CD14-positive monocyte (primary cell): Measurements from ENCODE around the gene ZSCAN12. TPM values are rescaled to one million over a fixed set of nuclear protein-coding genes. Genes with fewer than 3 reads are reported as not detected.

Experiments used
- DNase-seq, 3 donors: peaks; one replicate each; pipeline ENCODE4 v3.0.0-alpha.2; 2011 to 2022
- H2AFZ ChIP-seq: 2 replicates; pipeline ENCODE4 v1.6.0; 2012; ENCODE audit warnings: mild to moderate bottlenecking, low read depth, low read length, inconsistent platforms; ENCODE audit not compliant: insufficient read depth, poor library complexity, severe bottlenecking
- H3K27ac ChIP-seq, 2 donors: 1 replicate in 1 of 2; 2 replicates in 1 of 2; pipeline ENCODE4 v1.5.1; 2012 to 2013; ENCODE audit warnings: low read length in 2 of 2, control low read depth in 1 of 2, inconsistent platforms in 1 of 2, low read depth in 1 of 2, mild to moderate bottlenecking in 1 of 2
- H3K27me3 ChIP-seq, 2 donors: one replicate each; pipeline versions ENCODE4 v1.6.0 to v1.6.1; 2011 to 2013; ENCODE audit warnings: low read length in 2 of 2; ENCODE audit not compliant: control insufficient read depth in 2 of 2, insufficient read depth in 2 of 2
- H3K36me3 ChIP-seq, 2 donors: replicated peaks in 1 of 2; 1 replicate in 1 of 2; 2 replicates in 1 of 2; pipeline versions ENCODE4 v1.5.1 to v1.6.1; 2012 to 2013; ENCODE audit warnings: low read length in 2 of 2, control low read depth in 1 of 2, inconsistent platforms in 1 of 2, mild to moderate bottlenecking in 1 of 2; ENCODE audit not compliant: insufficient read depth in 2 of 2, control insufficient read depth in 1 of 2
- H3K4me1 ChIP-seq, 2 donors: 1 replicate in 1 of 2; 2 replicates in 1 of 2; pipeline versions ENCODE4 v1.5.1 to v1.6.1; 2012 to 2013; ENCODE audit warnings: low read length in 2 of 2, control low read depth in 1 of 2, inconsistent platforms in 1 of 2, mild to moderate bottlenecking in 1 of 2, moderate library complexity in 1 of 2; ENCODE audit not compliant: insufficient read depth in 2 of 2, control insufficient read depth in 1 of 2
- H3K4me2 ChIP-seq: replicated peaks from 2 replicates; pipeline ENCODE3; 2012; ENCODE audit warnings: low read length, moderate library complexity, mild to moderate bottlenecking; ENCODE audit not compliant: poor library complexity, severe bottlenecking; ENCODE audit errors: extremely low read depth
- H3K4me3 ChIP-seq, 3 experiments: fragments of 200-600 bp in 1 of 3; sonication (generic) in 1 of 3; replicated peaks in 1 of 3; 1 replicate in 2 of 3; 2 replicates in 1 of 3; pipeline ENCODE4 v1.5.1; 2011 to 2013; ENCODE audit warnings: low read length in 3 of 3, mild to moderate bottlenecking in 3 of 3, control low read depth in 2 of 3, low read depth in 2 of 3, inconsistent platforms in 1 of 3, moderate library complexity in 1 of 3
- H3K79me2 ChIP-seq: 2 replicates; pipeline ENCODE4 v1.6.0; 2012; ENCODE audit warnings: mild to moderate bottlenecking, control low read depth, inconsistent platforms, low read length, moderate library complexity; ENCODE audit not compliant: insufficient read depth
- H3K9ac ChIP-seq: 2 replicates; pipeline ENCODE4 v1.6.0; 2017; ENCODE audit warnings: low read length, mild to moderate bottlenecking; ENCODE audit not compliant: insufficient read depth, poor library complexity, severe bottlenecking
- H3K9me3 ChIP-seq, 2 donors: replicated peaks in 1 of 2; 1 replicate in 1 of 2; 2 replicates in 1 of 2; pipeline versions ENCODE4 v1.5.1 to v1.6.1; 2012 to 2013; ENCODE audit warnings: low read length in 2 of 2, control low read depth in 1 of 2; ENCODE audit not compliant: control insufficient read depth in 1 of 2, insufficient read depth in 1 of 2
- H4K20me1 ChIP-seq: 2 replicates; pipeline ENCODE4 v1.6.0; 2012; ENCODE audit warnings: mild to moderate bottlenecking, low read length, control low read depth, moderate library complexity; ENCODE audit not compliant: insufficient read depth
- H3K27ac Mint-ChIP-seq, 7 donors: one replicate each; pipeline ENCODE4 v1.8.0; 2020; ENCODE audit warnings: mild to moderate bottlenecking in 7 of 7, mixed read lengths in 7 of 7, moderate library complexity in 6 of 7, inconsistent platforms in 2 of 7
- H3K27me3 Mint-ChIP-seq, 3 donors: one replicate each; pipeline ENCODE4 v1.8.0; 2021 to 2022; ENCODE audit warnings: low read depth in 3 of 3, mild to moderate bottlenecking in 3 of 3, mixed read lengths in 3 of 3, moderate library complexity in 3 of 3, inconsistent platforms in 1 of 3
- H3K36me3 Mint-ChIP-seq, 2 donors: one replicate each; pipeline ENCODE4 v1.8.0; 2020; ENCODE audit warnings: mixed read lengths in 2 of 2, inconsistent platforms in 1 of 2, mild to moderate bottlenecking in 1 of 2
- H3K4me1 Mint-ChIP-seq: one replicate; pipeline ENCODE4 v1.8.0; 2020; ENCODE audit warnings: mild to moderate bottlenecking, mixed read lengths
- H3K4me3 Mint-ChIP-seq, 2 donors: one replicate each; pipeline ENCODE4 v1.8.0; 2020; ENCODE audit warnings: mild to moderate bottlenecking in 2 of 2, mixed read lengths in 2 of 2, moderate library complexity in 1 of 2
- H3K9me3 Mint-ChIP-seq, 7 donors: one replicate each; pipeline ENCODE4 v1.8.0; 2020 to 2022; ENCODE audit warnings: mixed read lengths in 7 of 7, mild to moderate bottlenecking in 6 of 7, moderate library complexity in 6 of 7, inconsistent platforms in 2 of 7
- WGBS: methylation state at CpG from one replicate; pipeline ENCODE4 v1.1.5; 2013; ENCODE audit warnings: missing lambda C conversion rate; ENCODE audit not compliant: insufficient coverage; 5-methylcytosine and 5-hydroxymethylcytosine counted together
- intact Hi-C, 2 donors: fragments of 100-400 bp; cut with micrococcal nuclease; formaldehyde crosslinking; loops; one replicate each; pipeline versions ENCODE4 v1.15.0 to v1.15.1; 2023
- polyA plus RNA-seq, 3 donors: library from polyadenylated mRNA; depleted of rRNA in 1 of 3; unstranded in 2 of 3; stranded (reverse) in 1 of 3; fragments of 300-500 nt in 2 of 3; fragments of >200 nt in 1 of 3; fragmentation: Illumina TruSeq in 2 of 3; gene quantifications; 1 replicate in 2 of 3; 2 replicates in 1 of 3; pipeline ENCODE4 v1.2.3, GENCODE V29; 2012 to 2021
- TF ChIP-seq, protein P1 (sequence below): fragments of 200-600 bp; IDR thresholded peaks from one replicate; pipeline ENCODE4 v1.8.0; 2022; ENCODE audit warnings: antibody characterized with exemption, mild to moderate bottlenecking

ZSCAN12 gene
- polyA plus RNA-seq, 3 donors: 0.50 to 0.79 (median 0.73) TPM

DNA sequence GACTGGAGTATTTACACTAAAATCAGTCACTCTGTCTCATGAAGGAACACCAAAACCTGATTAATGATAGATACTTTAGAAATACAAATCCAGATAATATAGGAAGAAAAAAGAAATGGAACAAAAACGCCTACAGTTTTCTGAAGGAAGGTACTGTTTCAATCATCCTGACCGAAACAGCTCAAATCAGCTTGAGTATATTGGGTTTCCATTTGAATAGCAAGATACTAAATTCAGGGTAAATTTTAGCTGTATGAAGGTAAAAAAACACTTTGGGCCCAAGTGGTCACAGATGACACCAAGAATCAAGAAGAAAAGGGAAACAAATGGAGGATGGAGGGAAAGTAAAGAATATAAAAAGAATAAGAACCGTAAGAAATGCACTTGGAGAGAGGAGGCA, 36.9 kb upstream of the ZSCAN12 start:
- Mint-ChIP-seq H3K36me3 (no peaks in the 10 kb centered on the region), H3K4me1 (no peaks in the 10 kb centered on the region), H3K9me3 (peaks cover 0 to 4% (median 0%) of the 10 kb centered on the region in 7 donors), H3K27ac (no peak overlapping the region), H3K27me3 (peaks cover 0 to 5% (median 2%) of the 10 kb centered on the region in 3 donors), H3K4me3 (no peak overlapping the region)
- intact Hi-C loops: no loop called here
- Histone ChIP-seq H2AFZ (no peak overlapping the region), H4K20me1 (no peaks in the 10 kb centered on the region), H3K4me3 (no peak overlapping the region), H3K27ac (no peak overlapping the region), H3K27me3 (no peaks in the 10 kb centered on the region), H3K4me2 (no peak overlapping the region), H3K4me1 (no peaks in the 10 kb centered on the region), H3K36me3 (no peaks in the 10 kb centered on the region), H3K9me3 (no peaks in the 10 kb centered on the region), H3K79me2 (no peaks in the 10 kb centered on the region), H3K9ac (no peak overlapping the region)
- 89% methylated on average over 1 of the region's 3 CpGs for WGBS
- TF ChIP-seq, protein P1, sequence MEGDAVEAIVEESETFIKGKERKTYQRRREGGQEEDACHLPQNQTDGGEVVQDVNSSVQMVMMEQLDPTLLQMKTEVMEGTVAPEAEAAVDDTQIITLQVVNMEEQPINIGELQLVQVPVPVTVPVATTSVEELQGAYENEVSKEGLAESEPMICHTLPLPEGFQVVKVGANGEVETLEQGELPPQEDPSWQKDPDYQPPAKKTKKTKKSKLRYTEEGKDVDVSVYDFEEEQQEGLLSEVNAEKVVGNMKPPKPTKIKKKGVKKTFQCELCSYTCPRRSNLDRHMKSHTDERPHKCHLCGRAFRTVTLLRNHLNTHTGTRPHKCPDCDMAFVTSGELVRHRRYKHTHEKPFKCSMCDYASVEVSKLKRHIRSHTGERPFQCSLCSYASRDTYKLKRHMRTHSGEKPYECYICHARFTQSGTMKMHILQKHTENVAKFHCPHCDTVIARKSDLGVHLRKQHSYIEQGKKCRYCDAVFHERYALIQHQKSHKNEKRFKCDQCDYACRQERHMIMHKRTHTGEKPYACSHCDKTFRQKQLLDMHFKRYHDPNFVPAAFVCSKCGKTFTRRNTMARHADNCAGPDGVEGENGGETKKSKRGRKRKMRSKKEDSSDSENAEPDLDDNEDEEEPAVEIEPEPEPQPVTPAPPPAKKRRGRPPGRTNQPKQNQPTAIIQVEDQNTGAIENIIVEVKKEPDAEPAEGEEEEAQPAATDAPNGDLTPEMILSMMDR: no peak
- DNase-seq: no peak

DNA sequence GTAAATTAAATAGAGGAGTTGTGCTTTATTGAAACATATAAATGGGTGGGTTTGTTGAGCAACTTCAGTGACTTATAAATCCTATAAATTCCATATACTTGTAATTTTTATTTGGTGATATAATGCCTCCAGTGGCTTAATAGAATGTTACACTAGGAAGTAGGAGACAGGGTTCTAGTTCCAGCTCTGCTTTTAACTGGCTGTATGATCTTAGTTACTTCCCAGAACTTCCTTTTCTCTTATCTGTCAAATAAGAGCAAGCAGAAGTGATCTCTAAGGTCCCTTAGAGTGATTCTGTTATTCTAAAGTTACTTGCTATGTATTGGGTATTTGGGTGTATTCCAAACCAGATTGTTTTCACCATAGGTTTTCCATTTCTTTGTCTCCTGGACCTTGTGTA, 33.6 kb upstream of the ZSCAN12 start:
- Histone ChIP-seq H3K4me2 (no peak overlapping the region), H3K27me3 (no peaks in the 10 kb centered on the region), H3K36me3 (no peaks in the 10 kb centered on the region), H3K27ac (no peak overlapping the region), H3K9ac (no peak overlapping the region), H3K9me3 (no peaks in the 10 kb centered on the region), H3K79me2 (no peaks in the 10 kb centered on the region), H3K4me1 (no peaks in the 10 kb centered on the region), H4K20me1 (no peaks in the 10 kb centered on the region), H2AFZ (no peak overlapping the region), H3K4me3 (no peak overlapping the region)
- Mint-ChIP-seq H3K9me3 (peaks cover 0 to 8% (median 0%) of the 10 kb centered on the region in 7 donors), H3K27me3 (peaks cover 0 to 5% (median 2%) of the 10 kb centered on the region in 3 donors), H3K27ac (no peak overlapping the region), H3K36me3 (no peaks in the 10 kb centered on the region), H3K4me3 (no peak overlapping the region), H3K4me1 (no peaks in the 10 kb centered on the region)
- DNase-seq: no peak
- TF ChIP-seq, protein P1: no peak
- intact Hi-C loops: no loop called here
